Measurements from ENCODE around the gene LAMA2.

GRCh38 chr6:129242546-129242945 is 359.6 kb downstream of the LAMA2 start:
- no peak for TF ChIP-seq CTCF (IDR thresholded peaks at IDR 0.05)
- no peak for TF ChIP-seq POLR2A (IDR thresholded peaks at IDR 0.05)

Data from right lobe of liver (tissue), 4 donors.